ENCODE measurements around the gene MAFF.
"Not testable (repeated sequence)": the region's sequence is repeated elsewhere in the genome, so short reads cannot be mapped to it uniquely, and the experiment has no call there.

The MAFF gene

DNA sequence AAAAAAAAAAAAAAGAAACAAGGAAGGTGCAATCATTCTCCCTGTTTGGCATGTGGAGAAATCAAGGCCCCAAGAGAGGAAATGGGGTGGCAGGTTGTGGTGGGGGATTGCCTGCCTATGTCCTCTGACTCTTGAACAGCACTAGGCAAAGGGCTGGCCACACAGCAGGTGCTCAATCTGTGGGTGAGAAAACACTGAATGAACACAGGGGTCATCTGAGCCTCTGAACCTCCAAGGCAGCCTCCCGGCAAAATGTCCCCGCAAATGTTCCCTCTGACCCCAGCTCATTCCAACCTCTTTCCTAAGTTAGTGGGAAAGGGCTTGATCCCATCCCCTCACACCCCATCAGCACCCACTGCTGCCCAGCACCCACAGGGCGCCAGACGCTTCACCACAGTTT, 24.8 kb upstream of the MAFF start:
- in situ Hi-C loops (cut with MboI; ENCODE audit: low sequenced_read_pairs): no loop called here

DNA sequence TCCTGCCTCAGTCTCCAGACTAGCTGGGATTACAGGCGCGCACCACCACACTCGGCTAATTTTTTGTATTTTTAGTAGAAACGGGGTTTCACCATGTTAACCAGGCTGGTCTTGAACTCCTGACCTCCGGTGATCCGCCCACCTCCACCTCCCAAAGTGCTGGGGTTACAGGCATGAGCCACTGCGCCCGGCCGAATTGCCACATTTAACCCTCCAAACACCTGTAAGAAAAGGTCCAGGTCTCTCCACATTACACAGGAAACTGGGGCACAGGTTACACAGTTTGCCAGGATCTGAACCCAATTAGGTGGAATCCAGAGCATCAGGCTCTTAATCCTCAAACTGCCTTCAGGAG, 24.2 kb upstream of the MAFF start:
- in situ Hi-C loops (cut with MboI; ENCODE audit: low sequenced_read_pairs): not testable (repeated sequence)

DNA sequence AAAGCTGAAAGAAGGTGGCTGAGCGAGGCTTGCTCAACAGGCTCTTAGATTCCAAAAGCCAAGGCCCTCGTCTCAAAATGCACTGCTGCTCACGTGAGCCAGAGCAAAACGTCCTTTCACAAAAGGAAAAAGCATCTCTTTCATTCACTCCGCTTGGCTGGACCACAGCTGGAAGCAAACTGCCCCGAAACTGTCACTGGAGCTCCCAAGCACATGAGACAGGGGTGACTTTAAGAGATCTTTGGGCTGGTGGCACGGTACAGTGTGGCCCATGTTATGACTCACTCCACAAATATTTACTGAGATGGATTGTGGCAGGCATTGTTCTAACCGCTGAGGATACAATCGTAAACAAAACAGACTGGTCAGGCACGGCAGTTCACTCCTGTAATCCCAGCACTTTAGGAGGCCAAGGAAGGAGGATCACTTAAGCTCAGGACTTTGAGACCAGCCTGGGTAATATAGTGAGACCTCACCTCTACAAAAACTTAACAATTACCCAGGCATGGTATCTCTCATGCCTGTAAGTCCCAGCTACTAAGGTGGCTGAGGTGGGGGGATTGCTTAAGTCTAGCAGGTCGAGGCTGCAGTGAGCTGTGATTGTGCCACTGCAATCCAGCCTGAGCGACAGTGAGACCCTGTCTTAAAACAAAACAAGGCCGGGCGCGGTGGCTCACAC, 23.7 kb upstream of the MAFF start:
- in situ Hi-C loops (cut with MboI; ENCODE audit: low sequenced_read_pairs): no loop called here

DNA sequence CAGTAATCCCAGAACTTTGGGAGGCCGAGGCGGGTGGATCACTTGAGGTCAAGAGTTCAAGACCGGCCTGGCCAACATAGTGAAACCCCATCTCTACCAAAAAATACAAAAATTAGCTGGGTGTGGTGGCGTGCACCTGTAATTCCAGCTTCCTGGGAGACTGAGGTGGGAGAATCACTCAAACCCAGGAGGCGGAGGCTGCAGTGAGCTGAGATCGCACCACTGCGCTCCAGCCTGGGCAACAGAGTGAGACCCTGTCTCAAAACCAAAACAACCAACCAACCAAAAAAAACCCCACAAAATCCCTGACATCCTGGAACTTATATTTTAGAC, 23.2 kb upstream of the MAFF start:
- in situ Hi-C loops (cut with MboI; ENCODE audit: low sequenced_read_pairs): not testable (repeated sequence)

DNA sequence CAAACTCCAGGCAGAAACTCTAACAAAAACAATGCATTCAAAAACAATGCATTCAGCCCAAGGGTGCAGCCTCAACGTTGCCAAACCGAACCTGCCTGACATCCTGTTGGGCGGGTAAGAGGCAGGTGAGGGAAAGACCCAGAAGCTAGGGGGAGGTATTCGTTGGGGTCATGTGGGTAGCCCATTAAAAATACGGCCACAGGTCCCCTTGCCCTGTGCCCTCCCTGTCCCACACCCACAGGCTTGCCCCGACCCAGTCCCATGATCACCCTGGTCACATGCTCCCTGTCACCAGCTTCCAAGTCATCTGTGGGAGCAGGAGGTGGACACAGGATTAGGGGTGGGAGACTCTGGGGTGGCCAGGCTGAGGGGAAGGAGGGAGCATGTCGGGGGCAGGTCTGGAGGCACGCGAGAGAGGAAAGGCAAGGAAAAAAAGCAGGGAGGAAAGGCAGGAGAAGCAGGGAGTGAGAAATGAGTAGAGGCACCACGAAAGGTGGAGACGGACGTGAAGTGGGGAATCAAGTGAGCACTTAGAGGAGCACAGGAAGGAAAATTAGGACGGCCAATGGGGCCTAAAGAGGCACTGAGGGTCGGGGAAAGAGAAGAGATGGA, 20.8 kb upstream of the MAFF start:
- in situ Hi-C loops (cut with MboI; ENCODE audit: low sequenced_read_pairs): no loop called here

DNA sequence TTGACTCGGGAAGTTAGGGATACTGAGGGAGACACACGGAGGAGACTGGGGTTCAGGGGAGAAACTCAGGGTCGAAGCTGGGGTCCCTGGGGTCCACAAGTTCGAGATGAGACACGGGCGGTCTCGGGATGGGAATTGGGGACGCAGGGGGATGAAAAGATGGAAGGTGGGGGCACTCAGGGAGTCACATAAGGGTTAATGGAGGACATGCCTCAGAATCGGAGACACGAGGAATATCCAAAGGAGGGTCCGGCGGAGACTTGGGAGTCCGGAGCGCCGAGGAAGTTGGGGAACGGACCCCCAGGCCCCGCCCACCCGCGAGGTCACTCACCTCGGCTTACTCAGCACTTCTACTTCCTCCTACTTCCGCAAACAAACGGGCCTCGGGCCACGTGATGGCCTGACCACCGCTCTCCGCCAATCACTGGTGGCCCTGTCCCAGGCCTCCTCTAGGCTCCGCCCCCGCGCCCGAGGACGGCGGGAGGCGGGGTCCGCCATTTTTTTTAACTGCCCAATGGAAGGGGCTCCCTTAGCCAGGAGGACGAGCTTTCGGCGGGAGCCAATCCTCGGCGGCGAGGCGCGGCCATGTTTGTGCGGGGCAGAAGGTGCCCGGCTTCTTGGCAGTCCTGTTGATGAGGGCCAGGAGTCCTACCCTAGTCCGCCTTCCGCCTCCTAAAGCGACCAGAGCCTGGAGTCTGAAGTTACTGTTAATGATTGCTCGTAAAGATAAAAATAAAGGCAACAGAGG, 20.2 kb upstream of the MAFF start, which contains the start of gene PLA2G6:
Gene PLA2G6 (minus strand): TSS at position 378 of the 748 bp plus-strand sequence. CDS start 12,404 bp downstream, outside the sequence.
- in situ Hi-C loops (cut with MboI; ENCODE audit: low sequenced_read_pairs): no loop called here

DNA sequence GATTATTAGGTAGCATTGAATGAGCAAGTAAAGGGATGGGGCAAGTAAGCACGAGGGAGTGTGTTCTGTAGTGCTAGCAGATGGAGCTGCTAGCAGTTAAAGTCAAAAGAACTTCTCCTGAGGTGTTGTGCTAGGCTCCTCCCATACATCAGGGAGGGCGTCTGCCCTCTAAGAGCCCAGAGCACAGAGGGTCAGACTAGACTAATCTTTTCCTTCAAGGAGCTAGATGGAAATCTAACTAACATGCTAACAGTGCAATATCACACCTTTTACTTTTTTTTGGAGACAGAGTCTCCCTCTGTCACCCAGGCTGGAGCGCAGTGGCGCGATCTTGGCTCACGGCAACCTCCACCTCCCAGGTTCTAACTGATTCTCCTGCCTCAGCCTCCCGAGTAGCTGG, 17.0 kb upstream of the MAFF start:
- in situ Hi-C loops (cut with MboI; ENCODE audit: low sequenced_read_pairs): no loop called here

DNA sequence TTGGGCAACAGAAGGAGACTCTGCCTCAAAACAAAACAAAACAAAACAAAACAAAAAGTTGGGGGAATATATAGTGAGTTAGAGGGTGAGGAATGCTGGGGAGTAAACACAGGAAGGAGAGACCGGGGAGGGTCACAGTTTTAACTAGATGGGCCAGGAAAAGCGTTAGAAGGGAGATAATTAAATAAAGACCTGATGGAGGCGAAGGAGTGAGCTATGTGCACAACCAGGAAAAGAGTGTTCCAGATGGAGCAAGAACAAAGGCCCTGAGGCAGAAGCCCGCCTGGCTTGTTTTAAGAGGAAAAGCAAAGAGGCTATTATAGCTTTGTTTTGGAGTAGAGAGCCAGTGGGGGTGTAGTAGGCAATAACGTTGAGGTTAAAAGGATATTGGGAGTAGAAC, 15.4 kb upstream of the MAFF start:
- in situ Hi-C loops (cut with MboI; ENCODE audit: low sequenced_read_pairs): no loop called here

DNA sequence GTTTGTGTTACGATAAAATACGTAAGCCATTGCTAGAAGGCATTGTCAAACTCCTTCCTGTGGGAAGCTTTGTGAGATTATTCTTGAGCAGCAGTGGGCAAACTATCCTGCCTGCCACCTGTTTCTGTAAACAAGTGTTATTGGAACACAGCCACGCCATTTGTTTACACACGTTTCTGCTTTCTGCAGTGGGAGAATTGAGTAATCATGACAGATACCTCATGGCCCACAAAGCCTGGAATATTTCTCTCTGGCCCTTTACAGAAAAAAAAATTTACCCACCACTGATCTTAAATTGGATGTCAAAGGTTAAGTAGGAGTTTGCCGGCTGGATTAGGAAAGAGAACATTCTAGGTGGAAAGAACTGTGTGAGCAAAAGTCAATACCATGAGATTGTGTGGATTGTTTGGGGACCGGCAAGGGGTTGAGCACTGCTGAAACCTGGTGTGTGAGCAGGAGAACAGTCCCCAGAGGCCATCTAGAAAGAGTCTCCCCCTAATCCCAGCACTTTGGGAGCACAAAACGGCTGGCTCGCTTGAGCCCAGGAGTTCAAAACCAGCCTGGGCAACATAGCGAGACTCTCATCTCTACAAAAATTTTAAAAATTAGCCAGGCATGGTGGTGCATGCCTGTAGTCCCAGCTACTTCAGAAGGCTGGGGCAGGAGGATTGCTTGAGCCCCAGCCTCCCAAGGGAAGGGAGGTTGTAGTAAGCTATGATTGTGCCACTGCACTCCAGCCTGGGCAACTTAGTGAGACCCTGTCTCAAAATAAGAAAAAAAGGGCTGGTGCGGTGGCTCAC, 14.2 kb upstream of the MAFF start:
- in situ Hi-C loops (cut with MboI; ENCODE audit: low sequenced_read_pairs): no loop called here

DNA sequence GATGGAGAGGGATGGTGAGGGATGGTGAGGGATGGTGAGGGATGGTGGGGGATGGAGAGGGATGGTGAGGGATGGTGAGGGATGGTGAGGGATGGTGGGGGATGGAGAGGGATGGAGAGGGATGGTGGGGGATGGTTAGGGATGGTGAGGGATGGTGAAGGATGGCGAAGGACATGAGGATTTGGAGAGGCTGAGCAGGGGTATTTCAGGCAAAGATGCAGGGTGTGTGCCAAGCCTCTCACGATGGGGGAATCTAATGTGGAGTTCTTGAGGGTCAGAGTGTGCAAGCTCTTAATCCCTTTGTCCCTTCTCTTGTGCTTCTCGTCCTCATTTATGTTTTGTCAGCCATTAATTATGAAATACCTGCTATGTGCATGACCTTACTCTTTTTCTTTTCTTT, 12.7 kb upstream of the MAFF start:
- in situ Hi-C loops (cut with MboI; ENCODE audit: low sequenced_read_pairs): no loop called here

DNA sequence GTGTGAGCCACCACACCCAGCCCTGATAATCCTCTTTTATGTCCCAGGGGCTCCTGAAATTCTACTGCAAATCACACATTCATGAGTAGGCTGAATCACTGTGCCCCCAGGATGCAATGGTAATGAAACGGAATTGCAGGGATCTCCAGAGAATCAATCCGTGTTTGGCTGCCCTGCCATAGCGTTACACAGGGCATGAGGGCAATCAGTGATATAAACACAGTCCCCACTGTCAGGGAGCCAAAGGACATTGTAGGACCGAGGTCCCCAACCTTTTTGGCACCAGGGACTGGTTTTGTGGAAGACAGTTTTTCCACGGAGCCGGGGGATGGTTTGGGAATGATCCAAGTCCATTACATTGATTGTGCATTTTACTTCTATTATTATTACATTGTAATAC, 11.2 kb upstream of the MAFF start:
- in situ Hi-C loops (cut with MboI; ENCODE audit: low sequenced_read_pairs): no loop called here

DNA sequence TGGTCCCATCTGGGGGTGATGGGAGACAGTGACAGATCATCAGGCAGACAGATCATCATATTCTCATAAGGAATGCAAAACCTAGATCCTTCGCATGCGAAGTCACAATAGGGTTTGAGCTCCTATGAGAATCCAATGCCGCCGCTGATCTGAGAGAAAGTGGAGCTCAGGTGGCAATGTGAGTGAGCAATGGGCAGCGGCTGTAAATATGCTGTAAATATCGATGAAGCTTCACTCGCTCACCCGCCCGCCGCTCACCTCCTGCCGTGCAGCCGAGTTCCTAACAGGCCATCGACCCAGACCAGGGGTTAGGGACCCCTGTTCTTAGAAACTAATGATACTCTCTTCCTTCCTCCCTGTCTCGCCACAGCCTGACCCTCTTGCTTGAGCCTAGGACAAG, 10.7 kb upstream of the MAFF start:
- in situ Hi-C loops (cut with MboI; ENCODE audit: low sequenced_read_pairs): no loop called here

DNA sequence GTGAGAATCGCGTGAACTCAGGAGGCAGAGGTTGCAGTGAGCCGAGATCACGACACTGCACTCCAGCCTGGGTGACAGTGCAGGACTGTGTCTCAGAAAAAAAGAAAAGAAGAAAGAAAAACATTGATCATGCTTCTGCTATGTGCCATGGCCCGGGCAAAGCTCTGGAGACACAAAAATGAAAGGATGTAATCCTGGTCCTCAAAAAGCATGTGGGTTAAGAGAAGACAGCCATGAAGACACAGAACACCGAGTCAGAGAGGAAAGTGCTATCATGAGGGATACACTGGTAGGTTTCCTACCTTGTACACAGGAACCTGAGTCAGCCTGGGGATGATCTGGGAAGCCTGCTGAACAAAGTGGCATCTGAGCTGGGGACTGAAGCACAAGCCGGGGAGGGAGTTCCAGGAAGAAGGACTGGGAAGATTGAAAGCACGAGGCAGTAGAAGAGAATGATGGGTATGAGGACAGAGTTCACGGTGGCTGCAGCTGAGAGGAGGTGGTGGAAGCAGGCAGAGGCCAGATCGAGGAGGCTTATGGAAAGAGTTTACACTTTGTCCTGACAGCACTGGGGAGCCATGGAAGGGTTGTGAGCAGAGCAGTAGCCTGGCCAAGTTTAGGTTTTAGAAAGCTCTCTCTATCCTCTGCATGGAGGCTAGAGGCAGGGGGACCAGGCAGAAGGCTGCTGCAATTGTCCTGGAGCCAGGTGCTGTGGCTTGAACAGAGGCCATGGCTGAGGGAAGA, 9.9 kb upstream of the MAFF start:
- in situ Hi-C loops (cut with MboI; ENCODE audit: low sequenced_read_pairs): no loop called here

DNA sequence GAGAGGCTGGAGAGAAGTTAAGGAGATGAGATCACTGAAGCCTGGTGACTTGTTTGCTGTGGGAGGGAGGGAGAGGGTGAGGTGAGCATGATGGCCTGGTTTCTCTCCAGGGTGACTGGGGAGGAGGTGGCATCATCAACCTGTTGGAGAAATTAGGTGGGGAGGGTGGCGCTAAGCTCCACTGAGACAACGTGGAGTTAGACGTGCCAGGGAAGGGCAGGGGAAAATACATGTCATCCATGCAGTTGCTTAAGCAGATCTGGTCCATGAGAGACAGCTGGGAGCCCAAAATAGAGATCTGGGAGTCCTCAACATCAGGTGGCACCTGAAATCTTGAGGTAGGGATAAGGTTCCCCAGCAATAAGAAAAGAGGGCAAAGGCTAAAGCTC, 9.3 kb upstream of the MAFF start:
- in situ Hi-C loops (cut with MboI; ENCODE audit: low sequenced_read_pairs): no loop called here

DNA sequence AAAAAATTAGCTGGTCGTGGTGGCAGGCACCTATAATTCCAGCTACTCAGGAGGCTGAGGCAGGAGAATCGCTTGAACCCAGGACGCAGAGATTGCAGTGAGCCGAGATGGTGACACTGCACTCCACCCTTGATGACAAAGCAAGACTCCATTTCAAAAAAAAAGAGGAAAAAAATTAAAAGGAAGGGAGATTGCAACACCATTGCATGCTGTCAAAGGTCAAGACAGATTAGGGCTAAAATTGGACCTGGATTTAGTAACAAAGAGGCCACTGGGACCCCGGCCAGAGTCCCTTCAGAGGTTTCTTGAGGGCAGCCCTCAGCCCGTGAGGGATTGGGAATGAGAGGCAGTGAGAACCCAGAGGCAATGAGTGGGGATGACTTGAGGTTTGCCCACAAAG, 8.2 kb upstream of the MAFF start:
- in situ Hi-C loops (cut with MboI; ENCODE audit: low sequenced_read_pairs): no loop called here

DNA sequence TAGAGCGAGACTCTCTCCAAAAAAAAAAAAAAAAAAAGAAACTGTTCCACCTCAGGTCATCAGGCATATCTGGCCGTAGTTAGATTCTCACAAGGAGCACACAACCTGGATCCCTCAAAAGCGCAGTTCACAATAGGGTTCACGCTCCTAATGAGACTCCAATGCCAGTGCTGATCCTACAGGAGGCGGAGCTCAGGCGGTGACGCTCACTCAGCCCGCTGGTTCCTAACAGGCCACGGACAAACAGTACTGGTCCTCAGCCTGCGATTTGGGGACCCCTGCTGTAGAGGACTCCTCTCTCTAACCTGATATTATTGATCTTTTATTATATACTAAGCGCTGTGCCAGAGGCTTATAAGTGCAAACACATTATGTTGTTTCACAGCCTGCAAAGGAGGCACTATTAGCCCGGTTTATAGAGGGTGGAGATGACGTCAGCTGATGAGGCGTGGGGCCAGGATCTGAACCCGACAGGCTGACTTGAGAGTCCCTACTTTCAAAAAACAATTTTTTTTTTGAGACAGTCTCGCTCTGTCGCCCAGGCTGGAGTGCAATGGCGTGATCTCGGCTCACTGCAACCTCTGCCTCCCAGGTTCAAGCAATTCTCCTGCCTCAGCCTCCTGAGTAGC, 4.9 kb upstream of the MAFF start:
- in situ Hi-C loops (cut with MboI; ENCODE audit: low sequenced_read_pairs): no loop called here

DNA sequence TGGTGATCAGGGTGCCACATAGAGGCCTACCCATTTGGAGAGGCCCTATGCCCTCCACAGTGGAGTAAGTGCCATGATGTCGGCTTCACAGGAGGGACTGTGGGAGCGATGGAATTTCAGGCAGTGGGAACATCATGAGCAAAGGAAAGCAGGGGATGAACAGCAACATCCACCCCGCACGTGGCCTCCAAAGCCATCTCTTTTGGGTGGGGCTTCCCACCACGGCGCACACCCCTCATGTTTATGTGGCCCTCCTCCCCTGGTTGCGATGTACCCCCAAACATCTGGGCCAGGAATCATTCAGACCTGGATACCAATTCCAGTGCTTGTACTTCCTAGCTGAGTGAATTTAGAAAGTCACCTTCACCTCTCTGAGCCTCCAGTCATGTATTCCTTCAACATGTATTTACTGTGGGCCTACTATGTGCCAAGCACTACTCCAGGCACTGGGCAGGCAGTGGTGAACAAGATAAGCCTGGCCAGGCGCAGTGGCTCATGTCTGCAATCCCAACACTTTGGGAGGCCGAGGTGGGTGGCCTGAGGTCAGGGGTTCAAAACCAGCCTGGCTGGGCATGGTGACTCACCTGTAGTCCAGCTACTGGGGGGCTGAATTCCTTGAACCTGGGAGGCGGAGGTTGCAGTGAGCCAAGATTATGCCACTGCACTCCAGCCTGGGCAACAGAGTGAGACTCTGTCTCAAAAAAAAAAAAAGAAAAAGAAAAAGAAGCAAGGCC, 1.8 kb upstream of the MAFF start:
- in situ Hi-C loops (cut with MboI; ENCODE audit: low sequenced_read_pairs): no loop called here

DNA sequence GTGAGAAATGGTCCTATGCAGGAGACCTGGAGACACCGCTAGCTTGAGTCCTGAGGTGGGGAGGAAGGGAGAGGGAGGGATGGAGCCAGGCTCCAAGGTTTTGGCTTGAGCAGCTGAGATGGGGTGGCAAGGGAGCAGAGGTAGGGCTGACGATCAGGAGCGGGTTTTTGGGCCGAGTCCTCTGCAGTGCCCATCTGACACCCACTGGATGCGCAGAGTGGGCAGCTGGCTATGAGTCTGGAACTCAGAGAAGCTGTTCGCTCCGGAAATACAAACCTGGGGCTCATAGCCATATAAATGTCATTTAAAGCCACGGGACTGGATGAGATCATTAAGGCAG, 453 bp upstream of the MAFF start:
- in situ Hi-C loops (cut with MboI; ENCODE audit: low sequenced_read_pairs): no loop called here

DNA sequence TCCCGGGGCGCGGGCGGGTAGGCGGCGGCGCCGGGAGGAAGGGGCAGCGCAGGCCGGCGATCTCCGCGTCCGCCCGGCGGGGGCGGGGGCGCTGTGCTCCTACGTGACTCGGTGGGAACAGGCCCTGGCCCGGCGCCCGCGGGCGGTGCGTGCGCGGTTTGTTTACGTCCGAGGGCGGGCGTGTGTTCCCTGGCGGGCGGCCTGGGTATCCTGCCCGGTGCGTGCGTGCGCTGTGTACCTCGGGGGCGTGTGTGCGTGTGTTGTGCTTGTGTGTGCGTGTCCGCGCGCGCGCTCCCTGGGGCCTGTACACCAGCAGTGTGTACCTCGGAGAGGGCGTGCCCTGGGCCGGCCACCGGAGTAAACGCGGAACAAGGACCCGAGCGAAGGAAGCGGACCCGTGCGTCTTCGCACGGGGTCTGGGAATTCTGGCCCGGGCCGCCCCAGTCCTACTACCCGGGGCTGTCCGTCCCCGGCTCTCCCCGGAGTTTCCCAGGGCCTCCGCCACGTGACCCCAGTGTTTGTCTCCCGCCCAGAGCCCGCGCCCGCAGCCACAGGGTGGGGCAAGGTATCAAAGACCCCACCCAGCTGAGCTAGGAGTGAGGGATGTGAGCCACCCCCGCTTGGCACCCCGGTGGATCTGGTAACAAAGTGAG, 769 bp downstream of the MAFF start:
- in situ Hi-C loops (cut with MboI; ENCODE audit: low sequenced_read_pairs): no loop called here

All from hTERT RPE-1 (cell line).